GM10847 (cell line): ENCODE results near the gene RNF38.
A peak's percentile ranks its signal among the peaks of the same experiment; 100 is the strongest.

Source experiments
- POLR2A ChIP-seq: IDR thresholded peaks from 2 replicates; pipeline ENCODE4 v1.6.1; 2011; ENCODE audit not compliant: insufficient read length; ENCODE audit errors: extremely low read depth

The RNF38 gene

DNA sequence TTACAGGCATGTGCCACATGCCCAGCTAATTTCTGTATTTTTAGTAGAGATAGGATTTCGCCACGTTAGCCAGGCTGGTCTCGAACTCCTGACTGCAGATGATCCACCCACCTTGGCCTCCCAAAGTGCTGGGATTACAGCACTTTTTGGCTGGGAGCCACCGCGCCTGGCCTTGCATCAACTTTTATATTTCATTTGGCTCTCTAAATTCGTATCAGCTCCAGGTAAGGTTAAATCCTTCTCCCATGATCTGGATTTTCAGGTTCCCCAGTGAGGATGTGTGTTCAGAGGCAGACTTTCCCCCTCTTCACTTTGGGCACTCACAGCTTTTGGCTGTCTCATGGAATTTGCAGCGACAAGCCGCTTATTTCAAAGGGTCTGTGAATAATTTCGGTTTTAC, 16.8 kb upstream of the RNF38 start:
- TF ChIP-seq POLR2A, result no peak

GRCh38 chr9:36415822-36416525, 15.9 kb upstream of the RNF38 start:
- TF ChIP-seq POLR2A, result no peak

DNA sequence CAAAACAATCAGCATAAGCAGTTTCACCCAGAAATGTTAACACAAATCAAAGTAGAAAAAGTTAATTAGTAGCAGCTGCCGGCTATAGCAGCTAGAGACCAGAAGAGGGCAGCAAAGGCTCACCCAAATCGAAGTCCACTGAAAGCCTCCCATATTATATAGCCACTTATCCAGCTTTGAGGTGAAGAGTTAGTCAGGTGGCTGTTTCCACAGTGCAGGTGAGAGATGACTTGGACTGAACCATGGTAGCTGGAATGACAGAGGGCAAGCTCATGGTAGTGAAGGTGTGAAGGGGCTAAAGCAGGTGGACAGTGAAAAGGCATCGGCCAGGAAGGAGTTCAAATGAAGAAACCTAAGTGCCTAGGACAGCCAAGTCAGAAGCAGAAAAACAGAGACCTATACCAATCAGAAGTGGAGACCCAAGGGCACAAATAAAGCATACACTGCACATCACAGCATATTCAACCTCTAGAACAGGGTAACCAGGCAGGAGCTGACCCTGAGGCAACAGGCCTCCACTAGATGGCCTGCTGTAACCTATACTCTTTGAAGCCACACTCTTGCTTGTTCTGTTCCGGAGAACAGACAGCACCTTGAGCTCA, 7.2 kb upstream of the RNF38 start:
- TF ChIP-seq POLR2A, result no peak

DNA sequence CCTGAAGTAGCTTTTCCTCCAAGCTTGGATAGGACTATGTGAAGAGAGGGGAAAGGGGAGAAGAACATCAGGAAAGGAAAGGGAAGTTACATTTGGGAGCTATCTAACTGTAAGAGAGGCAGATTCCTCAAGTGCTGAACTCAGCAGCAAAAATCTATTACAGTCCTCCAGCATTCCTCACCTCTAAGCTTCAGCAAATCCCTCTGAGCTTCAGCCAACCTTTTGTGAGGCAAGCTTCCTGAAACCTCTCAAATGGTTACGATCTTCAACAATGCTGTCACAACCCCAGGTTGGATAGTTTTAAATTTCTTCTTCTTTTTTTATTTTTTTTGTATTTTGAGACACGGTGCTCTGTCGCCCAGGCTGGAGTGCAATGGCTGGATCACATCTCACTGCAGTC, 2.5 kb upstream of the RNF38 start:
- TF ChIP-seq POLR2A, result no peak

GRCh38 chr9:36401897-36402480, 1.9 kb upstream of the RNF38 start:
- TF ChIP-seq POLR2A, result no peak

DNA sequence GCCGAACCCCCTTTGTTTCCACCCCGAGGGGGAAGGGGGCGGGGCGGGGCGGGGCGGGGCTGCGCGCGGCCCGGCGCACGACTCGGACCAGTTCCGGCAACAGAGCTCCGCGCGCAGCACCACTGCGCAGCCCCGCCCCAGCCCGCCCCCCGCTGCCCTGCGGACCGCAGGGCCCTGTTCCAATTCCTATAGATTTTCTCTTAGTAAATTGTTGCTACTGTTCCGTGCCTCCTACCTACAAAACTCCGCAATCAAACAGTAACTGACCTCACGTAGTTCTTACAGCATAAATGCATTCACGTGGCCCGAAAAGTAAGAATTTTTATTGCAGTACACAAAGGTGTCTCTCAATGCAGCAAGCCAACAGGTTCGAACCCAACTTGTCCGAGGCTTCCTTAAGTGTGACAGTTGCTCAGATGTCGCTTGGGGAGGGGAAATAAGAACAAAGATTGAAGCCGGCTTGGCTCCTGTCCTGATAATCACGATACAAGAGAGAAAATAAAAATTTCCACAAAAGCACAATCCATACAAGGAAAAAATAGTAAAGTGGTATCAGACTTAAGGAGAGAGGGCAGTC, 1.2 kb upstream of the RNF38 start:
- peak; percentile 5 for TF ChIP-seq POLR2A

GRCh38 chr9:36400332-36401163, 479 bp upstream of the RNF38 start:
- TF ChIP-seq POLR2A, result peak; percentile 30

- TF ChIP-seq POLR2A, result no peak
Observed at GRCh38 chr9:36398745-36399144, 1.3 kb downstream of the RNF38 start.

DNA sequence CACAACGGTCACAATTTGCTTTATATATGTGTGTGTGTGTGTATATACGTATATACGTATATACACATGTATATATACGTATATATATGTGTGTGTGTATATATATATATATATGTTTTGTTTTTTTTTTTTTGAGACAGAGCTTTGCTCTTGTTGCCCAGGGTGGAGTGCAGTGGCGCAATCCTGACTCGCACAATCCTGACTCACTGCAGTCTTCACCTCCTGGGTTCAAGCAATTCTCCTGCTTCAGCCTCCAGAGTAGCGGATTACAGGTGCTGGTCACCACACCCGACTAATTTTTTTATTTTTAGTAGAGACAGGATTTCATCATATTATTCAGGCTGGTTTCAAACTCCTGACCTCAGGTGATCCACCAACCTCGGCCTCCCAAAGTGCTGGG, 3.1 kb downstream of the RNF38 start:
- no peak for TF ChIP-seq POLR2A

- TF ChIP-seq POLR2A, result no peak
Observed at GRCh38 chr9:36392489-36392888, 7.6 kb downstream of the RNF38 start.

- TF ChIP-seq POLR2A, result no peak
Observed at GRCh38 chr9:36389590-36389989, 10.5 kb downstream of the RNF38 start.

GRCh38 chr9:36382484-36382883, 17.6 kb downstream of the RNF38 start:
- no peak for TF ChIP-seq POLR2A

DNA sequence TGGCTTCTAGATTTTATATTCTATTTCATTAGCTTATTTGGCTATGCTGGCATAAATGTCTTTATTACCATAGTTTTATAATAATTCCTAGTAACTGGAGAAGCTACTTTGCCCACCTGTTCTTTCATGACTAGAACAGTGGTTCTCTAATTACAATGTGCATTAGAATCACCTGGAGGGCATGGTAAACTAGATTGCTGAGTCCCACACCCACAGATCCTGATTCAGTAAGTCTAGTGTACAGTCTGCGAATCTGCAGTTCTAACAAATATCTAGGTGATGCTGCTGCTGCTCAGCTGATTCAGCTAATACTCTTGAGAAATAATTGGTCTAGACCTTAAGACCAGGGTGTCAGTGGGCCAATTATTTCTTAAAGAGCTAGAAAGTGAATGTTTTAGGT, 35.5 kb downstream of the RNF38 start:
- no peak for TF ChIP-seq POLR2A

DNA sequence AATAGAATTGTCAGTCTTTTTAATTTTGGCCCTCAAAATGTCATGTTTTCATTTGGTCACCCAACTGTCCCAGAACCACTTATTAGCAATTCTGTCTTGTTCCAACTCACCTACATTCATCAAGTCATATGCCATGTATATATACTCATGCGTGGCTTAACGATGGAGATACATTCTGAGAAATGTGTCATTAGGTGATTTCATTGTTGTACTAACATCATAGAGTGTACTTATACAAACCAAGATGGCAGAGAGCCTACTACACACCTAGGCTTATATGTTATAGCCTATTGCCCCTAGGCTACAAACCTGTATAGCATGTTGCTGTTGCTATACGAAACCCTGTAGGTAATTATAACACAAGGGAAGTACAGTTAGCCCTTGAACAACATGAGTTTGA, 36.6 kb downstream of the RNF38 start:
- no peak for TF ChIP-seq POLR2A

GRCh38 chr9:36358486-36358885, 41.6 kb downstream of the RNF38 start:
- no peak for TF ChIP-seq POLR2A
